DLD1 (cell line): Measurements from ENCODE around the gene INAFM2.

Experiments used
- in situ Hi-C: cut with HindIII; loops from 2 replicates; pipeline ENCODE4 v1.10.0; 2017; ENCODE audit warnings: low sequenced_read_pairs

The INAFM2 gene

DNA sequence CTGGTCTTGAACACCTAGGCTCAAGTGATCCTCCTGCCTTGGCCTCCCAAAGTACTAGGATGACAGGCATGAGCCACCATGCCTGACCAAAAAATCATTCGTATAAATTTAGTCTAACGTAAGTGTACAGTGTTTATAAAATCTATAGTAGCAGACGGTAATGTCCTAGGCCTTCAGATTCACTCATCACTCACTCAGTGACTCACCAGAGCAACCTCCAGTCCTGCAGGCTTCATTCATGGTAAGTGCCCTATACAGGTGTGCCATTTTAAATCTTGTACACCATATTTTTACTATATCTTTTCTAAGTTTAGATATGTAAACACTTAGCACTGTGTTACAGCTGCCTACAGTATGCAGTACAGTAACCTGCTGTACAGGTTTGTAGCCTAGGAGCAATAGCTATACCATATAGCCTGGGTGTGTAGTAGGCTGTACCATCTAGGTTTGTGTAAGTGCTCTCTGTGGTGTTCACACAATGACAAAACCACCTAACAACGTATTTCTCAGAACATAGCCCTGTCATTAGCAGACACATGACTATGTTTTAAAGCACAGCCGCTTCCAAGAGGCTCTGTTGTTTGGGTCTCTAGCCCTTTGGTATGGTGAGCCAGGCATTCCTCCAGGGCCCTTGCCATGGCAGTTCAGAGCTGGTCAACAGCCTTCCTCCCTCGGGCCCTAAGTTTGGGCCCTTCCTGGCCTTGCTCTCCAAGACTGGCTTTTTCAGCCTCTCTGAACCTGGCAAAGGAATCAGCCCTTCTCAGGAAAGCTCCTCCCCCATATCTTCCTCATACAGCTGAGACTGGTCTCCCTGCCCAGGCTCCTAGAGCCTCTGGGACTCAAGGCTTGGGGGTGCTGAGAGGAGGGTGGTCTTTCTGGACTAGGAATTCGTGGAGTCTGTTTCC, 19.2 kb downstream of the INAFM2 start:
- in situ Hi-C loops, result no loop called here

DNA sequence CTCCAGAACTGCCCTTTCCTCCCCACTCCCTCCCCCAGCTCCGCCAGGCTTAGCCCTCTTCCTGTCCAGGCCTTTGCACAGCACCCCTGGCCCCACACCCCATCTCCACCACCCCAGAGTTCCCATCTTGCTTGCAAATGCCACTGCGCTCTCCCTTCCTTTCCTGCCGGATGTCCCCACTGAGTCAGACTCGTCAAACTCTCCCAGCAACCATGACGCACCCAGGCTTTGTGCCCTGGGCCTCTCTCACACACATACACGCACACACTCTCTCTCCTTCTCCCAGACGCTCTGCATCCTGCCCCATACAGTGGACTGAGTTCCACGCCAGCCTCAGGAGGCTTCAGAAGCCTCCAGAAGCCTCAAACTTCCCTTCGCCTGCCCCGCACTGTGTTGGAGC, 20.0 kb downstream of the INAFM2 start:
- in situ Hi-C loops, result no loop called here

DNA sequence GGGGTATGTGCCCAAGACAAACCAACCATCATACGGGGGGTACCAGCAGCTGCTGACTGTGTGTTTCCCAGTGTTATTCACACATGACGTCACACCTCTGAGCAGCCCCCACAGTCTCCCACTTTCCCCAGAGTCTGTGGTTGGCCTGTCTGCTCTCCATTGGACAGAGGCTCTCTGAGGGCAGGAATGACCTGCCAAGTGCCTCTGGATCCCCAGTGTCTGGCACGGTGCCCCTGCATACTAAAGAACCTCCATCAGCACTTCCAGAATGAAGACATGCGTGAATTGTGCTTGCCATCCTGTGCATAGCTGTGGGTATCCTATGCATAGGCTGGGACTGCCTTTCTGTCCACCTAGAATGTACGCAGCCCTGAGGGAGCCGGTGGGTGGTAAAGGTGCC, 20.7 kb downstream of the INAFM2 start:
- in situ Hi-C loops, result no loop called here

DNA sequence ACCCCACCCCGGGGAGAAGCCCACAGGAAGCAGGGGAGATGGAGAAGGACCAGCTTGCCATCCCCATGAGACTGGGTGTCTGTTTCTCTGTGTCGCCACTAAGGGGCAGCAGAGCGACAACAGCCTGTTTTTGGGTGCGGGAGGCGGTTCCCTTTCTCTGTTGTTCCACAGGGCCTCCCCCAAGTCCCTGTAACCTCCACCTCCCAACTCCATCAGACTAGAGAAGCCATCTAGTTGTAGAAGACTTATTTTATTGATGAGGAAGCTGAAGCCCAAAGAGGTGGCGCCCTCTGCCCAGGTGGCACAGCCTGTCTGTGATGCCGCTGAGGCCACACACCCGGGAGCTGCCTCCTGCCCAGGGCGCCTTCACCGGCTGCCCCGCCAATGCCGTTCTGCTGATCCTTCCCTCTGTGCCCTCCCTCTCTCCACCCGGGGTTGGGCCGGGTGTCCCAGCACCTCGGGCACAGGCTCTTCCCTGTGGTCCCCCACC, 21.2 kb downstream of the INAFM2 start:
- in situ Hi-C loops, result no loop called here

DNA sequence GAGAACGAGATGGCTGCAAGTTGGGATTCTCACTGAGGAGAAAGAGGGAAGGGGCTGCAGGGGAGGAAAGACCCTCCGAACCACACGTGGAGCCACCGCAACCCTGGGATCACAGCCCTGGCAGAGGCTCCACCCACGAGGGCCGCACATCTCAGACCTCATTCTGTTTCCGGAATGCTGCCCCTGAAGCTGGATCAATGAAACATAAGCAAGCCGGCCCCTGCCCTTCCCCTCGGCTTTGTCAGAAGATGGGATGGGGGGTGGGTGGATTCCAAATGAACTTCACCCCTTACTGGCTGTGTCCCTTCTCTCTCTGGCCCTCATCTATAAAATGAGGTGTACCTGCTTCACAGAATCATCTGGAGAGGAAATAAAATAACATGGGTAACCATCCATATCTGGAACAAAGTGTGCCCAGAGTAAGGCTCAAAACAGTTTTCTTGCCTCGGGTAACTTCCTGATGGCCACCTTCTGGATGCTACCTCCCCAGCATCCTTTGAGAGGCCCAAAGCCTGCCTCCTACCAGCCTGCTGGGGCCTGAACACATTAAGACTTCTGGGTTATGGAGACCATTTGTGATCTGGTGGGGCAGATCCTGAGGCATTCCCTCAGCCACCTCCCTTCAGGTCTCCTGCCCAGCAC, 21.9 kb downstream of the INAFM2 start:
- in situ Hi-C loops, result no loop called here

DNA sequence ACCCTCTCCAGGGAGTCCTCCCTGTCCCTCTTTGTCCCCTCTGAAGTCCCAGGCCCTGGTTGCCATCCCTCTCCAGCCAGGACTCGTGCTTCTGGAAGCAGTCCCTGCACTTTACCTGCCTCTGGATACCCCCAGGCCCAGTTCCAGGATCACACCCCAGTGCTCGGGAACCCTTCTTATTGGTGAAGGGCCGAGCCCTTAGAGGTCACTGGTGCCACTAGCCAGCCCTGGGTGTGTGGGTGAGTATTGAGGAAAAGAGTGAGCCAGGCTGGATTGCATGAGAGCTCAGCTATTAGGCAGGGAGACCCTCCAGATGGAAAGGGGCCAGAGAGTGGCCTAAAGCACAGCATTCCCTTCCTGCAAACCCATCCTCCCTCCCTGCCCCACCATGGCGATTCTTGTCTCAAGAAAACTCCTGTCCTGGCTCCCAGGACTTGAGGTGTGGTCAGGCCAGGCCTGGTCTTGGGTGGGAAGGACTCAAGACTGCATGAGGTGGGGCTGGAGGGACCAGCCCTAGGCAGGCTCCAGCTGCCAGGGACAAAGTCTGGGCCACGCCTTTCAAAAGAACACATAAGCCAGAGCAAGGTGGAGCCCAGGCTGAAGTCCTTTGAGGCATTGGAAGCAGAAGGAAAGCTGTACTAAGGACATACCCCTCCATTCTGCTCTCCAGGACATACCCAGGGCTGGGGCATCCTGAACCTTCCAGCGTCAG, 22.5 kb downstream of the INAFM2 start:
- in situ Hi-C loops, result no loop called here

DNA sequence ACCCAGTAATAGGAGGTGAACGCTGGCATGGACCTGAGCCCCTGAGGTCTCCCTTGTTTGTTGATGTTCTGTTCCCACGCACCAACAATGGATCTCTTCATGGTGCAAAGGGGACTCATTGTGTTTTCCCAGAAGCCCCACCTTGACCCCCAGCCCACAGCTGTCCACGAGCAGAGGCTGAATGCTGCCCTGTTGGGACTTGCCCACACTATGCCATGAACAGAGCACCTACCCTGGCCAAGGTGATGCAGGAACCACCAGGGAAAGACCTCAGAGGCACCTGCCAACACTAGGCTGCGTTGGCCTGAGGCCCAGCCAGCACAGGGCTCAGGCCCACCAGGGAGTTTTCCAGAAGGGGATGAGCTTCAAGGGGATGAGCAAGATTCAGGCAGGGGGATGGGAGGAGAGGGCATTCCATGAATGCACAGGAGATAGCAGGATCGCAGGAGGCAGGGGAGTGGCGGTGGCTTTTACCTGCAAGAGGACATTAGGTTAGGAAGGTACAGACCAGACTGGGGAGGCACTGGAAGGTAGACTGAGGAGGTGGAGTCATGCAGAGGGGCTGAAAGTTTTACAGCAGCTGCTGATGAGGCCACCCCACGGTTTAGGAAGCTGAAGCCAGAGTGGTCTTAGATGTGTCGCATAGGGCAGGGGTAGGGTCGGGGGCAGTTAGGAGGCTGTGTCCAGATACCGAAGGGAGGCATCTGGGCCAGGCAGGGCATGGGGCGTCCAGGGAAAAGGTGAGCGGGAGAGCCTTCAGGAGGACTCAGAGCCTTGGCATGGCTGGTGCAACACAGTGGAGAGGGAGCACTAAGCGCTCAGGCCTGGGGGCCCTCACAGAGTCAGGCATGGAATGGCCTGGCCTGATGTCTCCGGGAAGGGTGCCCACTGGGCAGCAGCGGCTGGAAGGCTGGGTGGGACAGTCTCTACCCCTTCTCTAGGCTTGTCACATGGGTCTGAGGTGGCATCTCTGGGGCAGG, 23.4 kb downstream of the INAFM2 start:
- in situ Hi-C loops, result no loop called here

DNA sequence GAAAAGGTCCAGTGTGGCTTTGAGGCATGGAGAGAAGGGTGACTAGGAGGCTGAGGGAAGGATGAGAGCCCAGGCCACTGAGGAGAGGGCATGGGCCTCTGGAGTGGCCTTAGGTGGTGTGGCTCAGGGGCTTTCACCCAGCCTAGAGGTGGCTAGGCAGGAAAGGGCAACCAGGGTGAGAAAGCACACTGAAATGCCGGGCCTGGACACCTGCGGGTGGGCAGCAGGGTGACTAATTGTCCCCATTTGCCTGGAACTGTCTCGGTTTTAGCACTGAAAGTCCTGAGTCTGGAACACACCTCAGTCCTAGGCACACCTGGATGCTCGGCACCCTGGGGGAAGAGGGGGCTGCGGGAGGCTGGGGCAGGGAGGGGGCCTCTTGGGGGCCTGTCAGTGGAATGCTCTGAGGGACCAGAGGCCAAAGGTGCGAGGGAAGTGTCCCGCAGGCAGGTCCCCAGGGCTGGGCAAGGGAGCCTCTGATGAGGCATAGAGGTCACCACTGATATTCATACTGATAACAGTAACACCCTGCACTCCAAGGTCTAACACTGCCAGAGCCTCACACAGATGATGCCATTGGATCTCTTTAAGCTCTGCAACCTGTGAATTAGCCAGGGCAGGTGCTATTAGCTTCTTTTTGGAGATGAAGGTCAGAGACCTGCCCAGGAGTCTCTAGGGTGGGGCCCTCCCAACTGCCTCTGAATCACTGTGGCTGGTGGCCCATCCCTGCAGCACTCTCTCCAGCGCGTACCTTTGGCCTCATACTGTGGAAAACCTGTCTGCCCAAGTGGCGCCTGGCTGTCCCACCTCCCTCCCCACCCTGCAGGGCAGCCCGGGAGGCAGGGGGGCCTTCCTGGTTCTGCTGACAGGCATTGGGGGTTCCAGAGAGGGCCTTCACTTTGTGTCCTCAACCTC, 24.3 kb downstream of the INAFM2 start:
- in situ Hi-C loops, result no loop called here

DNA sequence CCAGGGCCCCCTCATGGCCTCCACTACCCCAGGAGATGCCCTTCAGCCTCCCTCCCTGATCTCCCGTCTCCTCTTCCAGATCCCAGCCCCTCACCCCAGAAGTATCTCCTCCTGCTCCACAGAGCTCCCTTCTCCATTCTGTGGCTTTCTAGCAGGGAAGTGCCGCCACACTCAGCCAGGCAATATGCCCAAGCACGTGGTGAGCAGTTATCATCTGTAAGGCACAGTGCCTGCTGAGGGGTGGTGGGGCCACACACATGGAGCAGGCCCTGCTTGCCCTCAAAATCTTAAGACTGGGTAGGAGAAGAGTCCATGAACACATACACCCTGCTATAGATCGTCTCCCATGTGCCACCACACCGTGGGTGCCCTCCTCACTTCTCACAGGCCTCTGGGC, 25.0 kb downstream of the INAFM2 start:
- in situ Hi-C loops, result no loop called here

DNA sequence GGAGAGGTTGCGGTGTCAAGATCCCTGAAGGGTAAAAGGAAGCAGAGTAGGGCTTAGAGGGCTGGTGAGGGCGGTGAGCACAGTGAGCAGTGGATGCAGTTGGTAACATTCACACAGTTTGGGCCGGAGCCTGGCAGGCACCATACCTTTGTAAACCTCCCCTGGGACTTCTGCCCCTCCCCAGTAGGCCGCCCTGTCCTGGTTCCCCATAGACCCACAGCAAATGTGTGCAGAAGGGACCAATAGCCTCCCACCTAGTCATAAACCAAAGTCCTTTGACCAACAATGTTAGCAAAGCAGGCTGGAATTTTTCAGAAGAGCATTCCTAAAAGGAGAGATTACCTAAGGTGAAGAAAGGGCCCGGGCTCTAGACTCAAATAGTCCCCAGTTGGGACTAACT, 25.7 kb downstream of the INAFM2 start:
- in situ Hi-C loops, result no loop called here

DNA sequence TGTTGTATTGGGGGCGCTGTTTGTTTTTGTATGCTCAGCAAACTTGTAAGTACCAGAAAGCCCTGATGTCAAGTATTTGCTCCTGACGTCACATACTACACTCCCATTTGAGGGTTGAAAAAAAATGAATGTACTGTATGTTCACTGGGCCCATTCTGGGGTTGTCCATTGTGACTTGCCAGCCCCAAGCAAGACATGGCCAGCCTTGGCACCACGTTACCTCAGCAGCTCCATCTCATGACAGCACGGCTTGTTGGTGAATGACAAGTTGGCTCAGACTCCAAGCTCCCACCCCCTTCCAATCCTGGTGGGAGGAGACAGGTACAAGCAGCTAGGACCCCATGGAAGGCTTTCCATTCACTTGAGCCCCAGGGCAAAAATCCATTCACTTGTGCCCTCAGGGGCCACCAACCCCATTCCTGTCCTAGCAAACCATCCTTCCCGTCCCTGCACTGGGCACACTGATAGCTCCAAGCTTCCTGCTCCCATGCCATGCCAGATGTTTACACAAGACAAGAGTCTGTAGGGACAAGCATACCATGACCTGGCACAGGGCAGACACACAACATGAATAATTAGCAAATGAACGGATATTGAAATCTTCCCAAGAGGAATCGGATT, 28.9 kb downstream of the INAFM2 start:
- in situ Hi-C loops, result no loop called here

DNA sequence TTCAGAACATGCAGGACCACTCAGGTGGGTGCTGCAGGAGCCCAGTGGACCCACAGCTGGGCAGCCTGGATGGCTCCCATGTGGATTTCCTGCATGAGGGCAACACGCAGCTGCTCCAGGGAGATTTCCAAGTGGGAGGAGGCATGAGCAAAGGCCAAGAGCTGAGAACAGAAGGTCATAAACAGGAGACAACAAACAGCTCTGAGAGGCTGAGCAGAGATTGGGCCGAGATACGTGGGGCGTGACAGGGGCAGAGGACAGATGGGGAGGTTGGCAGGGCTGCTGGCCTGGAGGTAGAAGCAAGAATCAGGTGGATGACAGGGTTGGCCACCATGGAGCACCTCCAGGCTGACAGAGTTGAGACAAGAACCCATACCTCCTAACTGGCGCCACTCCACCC, 30.2 kb downstream of the INAFM2 start:
- in situ Hi-C loops, result no loop called here

DNA sequence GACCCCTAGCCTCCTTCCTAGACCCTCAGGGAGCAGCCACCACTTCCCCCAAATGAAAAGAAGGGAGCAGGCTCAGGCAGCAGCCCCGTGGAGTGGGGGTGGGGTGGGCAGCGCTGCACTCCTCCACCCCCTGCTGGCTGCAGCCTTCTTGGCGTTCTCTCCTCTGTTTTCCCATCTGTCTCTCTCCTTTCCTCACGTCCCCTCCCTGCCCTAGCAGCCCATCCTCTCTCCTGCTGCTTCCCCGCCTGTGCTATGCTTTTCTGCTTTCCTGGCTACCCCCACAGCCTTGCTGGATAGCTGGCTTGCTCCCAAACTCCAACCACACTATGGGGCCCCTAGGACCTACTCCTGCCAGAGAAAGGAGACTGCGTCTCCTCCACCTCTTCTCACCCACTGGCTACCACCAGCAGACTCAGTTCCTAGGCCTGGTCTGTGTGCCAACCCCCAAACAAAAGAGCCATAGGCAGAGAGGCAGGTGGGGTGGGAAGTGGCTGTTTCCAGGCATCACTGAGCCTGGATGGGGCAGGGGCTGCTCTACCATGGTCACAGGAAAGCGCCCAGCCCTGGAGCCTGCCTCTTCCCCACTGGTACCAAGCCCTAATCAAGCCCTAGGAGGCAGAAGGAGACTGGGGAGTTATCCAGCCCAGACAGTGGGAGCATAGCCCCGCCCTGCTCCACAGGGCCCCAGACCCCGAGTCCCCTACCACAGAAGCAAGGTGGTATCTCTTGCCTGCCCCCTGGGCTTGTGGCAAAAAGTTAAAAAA, 31.1 kb downstream of the INAFM2 start:
- in situ Hi-C loops, result no loop called here

DNA sequence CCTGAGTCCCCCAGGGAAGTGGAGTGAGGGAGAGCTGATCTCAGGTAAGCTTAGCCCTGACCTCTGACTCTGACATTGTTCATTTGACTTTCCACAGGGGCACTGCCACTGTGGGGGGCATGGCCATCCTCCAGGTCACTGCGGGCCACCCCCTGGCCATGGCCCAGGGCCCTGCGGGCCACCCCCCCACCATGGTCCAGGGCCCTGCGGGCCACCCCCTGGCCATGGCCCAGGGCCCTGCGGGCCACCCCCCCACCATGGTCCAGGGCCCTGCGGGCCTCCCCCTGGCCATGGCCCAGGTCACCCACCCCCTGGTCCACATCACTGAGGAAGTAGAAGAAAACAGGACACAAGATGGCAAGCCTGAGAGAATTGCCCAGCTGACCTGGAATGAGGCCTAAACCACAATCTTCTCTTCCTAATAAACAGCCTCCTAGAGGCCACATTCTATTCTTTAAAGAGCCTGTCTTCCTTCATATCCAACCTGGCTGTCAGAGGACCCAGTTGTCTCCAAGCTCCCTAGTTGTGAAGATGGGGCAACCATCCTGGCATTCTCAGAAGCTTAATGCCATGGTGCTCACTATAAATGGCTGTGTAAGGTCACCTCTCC, 32.6 kb downstream of the INAFM2 start:
- in situ Hi-C loops, result no loop called here

DNA sequence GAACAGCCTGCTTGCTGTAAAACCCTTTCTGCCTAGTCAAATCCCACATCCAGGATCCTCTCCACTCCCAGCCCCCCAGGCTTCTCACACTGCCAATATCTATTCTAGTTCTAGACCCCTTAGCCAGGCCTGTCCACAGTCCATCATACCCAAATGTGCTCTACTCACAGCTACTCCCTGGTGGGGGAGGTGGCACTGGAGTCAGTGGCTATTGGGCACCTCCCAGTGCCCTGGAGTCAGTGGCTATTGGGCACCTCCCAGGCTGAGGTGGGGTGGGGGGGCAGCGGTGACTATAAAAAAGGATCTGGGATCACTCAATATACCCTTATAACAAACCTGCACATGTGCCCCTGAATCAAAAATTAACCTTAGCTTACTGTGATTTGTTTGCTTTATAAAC, 33.8 kb downstream of the INAFM2 start:
- in situ Hi-C loops, result no loop called here

DNA sequence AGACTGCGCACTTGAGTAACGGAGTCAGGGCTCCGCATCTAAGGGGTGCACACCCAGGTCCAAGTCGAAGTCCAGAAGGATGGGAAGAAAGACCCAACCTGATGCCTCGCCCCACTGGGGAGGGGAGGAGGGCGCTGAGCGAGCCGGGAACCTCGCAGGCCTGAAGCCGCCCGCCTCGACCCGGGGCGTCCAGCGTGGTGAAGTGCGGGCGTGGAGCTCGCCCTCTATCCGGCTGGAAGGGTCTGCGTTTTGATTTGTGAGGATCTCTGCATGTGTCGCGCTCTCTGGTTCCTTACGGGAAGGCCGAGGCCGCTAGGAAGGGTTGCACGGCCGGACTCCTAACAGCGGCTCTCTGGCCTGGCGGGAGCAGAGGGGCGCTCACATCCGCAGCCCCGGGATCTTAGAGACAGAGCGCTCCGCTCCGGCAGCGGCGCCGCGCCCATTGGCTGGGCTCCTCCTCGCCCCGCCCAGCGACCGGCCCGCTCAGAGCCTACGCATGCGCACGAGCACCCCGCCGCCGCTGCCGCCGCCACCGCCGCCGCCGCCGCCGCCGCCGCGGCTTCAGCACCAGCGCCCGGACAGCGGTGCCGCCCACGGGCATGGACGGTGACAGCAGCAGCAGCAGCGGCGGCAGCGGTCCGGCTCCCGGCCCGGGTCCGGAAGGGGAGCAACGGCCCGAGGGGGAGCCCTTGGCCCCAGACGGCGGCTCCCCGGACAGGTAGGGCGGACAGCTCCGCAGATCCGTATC, 34.4 kb downstream of the INAFM2 start, which contains the start of gene DISP2:
TSS of gene DISP2 (plus strand) at position 497 of the 748 bp plus-strand sequence. CDS start at position 600, 103 bp downstream.
- in situ Hi-C loops, result no loop called here
